Measurements from ENCODE around the gene INTS6. TPM values are rescaled to one million over a fixed set of nuclear protein-coding genes. Genes with fewer than 3 reads are reported as not detected.

The INTS6 gene
- total and polyA plus RNA-seq, 12 donors: 7.1 to 31.1 (median 24.1) TPM

GRCh38 chr13:51341791-51342190 lies 111.0 kb downstream of the INTS6 start:
- H3K4me3 ChIP-seq: no peak overlapping the region
- H3K9me3 ChIP-seq: no peaks in the 10 kb centered on the region
- ATAC-seq (no peak), DNase-seq (no peak)
- H3K36me3 ChIP-seq: no peaks in the 10 kb centered on the region
- no peak overlapping the region for H3K27ac ChIP-seq
- 96 to 97% methylated on average over 4 of the region's 4 CpGs for WGBS, 2 donors
- no peaks in the 10 kb centered on the region for H3K27me3 ChIP-seq
- no peak for TF ChIP-seq CTCF (IDR thresholded peaks at IDR 0.05)
- intact Hi-C loops (cut with DNase I): no loop called here
- no peaks in the 10 kb centered on the region for H3K4me1 ChIP-seq

GRCh38 chr13:51341232-51341631 lies 111.6 kb downstream of the INTS6 start:
- TF ChIP-seq CTCF (IDR thresholded peaks at IDR 0.05): no peak
- Histone ChIP-seq H3K9me3 (no peaks in the 10 kb centered on the region), H3K27ac (no peak overlapping the region)

GRCh38 chr13:51339952-51340732 lies 112.7 kb downstream of the INTS6 start:
- DNase-seq (no peak), ATAC-seq (no peak)
- Histone ChIP-seq H3K36me3 (no peaks in the 10 kb centered on the region), H3K27ac (no peak overlapping the region), H3K9me3 (no peaks in the 10 kb centered on the region), H3K4me3 (no peak overlapping the region), H3K4me1 (no peaks in the 10 kb centered on the region), H3K27me3 (no peaks in the 10 kb centered on the region)
- intact Hi-C loops (cut with DNase I): no loop called here
- WGBS, 2 donors: 77 to 80% methylated on average over 4 of the region's 4 CpGs
- no peak for TF ChIP-seq CTCF (IDR thresholded peaks at IDR 0.05)

More at GRCh38 chr13:51341232-51341631, 111.6 kb downstream of the INTS6 start:
- H3K27me3 ChIP-seq: no peaks in the 10 kb centered on the region
- WGBS, 2 donors: 77 to 82% methylated on average over 2 of the region's 2 CpGs
- no peak overlapping the region for H3K4me3 ChIP-seq
- no peaks in the 10 kb centered on the region for H3K4me1 ChIP-seq
- intact Hi-C loops (cut with DNase I): no loop called here
- no peaks in the 10 kb centered on the region for H3K36me3 ChIP-seq
- DNase-seq (no peak), ATAC-seq (no peak)

- Histone ChIP-seq H3K9me3 (no peaks in the 10 kb centered on the region), H3K4me3 (no peak within 1 kb of the TSS), H3K27ac (no peak within 1 kb of the TSS), H3K36me3 (no peaks in the 10 kb centered on the region), H3K27me3 (no peaks in the 10 kb centered on the region), H3K4me1 (no peaks in the 10 kb centered on the region)
- 72 to 73% methylated on average over 11 of the region's 11 CpGs for WGBS, 2 donors
- no peak for TF ChIP-seq CTCF (IDR thresholded peaks at IDR 0.05)
- no peak for DNase-seq
- no peak for ATAC-seq
- intact Hi-C loops (cut with DNase I): no loop called here
Measured at GRCh38 chr13:51339354-51339753, 113.5 kb downstream of the INTS6 start, which contains the start of gene SERPINE3. Gene SERPINE3 (plus strand): TSS chr13:51339691. CDS start chr13:51341092, 1,401 bp downstream.

Measured in heart right ventricle (tissue), 16 donors.